IPS-NIHi11 (cell line): ENCODE measurements around the gene KANK4.

Experiments used
- DNase-seq: peaks from one replicate; pipeline ENCODE4 v3.0.0; 2012; ENCODE audit warnings: mixed read lengths, low spot score

The KANK4 gene

GRCh38 chr1:62207187-62207586 is 112.0 kb downstream of the KANK4 start:
- no peak for DNase-seq

DNA sequence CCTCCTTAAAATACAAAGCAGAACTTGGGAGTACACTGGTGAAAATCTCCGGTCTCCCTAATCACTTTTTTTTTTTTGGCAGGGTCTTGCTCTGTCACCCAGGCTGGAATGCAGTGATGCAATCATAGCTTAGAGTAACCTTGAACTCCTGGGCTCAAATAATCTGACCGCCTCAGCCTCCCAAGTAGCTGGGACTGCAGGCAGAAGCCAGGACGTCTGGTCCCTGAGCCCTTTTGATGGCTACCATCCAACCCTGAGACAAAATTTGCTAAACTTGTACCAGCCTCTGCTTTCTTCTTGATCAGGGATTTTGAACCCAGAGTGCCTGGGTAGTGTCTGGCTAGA is 120.5 kb downstream of the KANK4 start:
- DNase-seq = no peak

GRCh38 chr1:62198069-62198780 is 121.0 kb downstream of the KANK4 start:
- peak; percentile 51 for DNase-seq

DNA sequence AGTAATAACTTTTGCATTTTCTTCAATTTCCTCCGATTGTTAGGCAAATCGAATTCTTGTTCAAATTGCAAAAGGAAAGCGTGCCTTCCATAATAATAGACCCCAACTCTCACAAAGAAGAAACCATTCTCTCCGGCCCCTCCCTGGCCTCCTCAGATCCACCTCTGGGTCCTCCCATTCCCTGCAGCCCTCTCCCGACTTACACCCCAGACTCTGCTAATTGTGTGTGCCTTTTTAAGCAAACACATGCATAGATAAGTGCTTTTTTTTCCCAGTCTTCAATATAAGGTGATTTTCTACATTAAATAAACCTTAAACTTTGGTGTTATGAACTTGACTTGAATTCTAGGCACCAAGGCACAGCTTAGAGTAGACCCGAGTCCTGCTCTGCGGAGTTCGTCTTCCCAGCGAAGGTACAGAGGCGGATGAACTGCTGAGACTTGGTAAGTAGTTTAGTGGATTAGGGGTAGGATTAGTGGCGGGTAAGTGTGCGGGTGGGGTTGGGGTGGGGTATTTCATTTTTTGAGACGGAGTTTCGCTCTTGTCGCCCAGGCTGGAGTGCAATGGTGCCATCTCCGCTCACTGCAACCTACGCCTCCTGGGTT is 123.0 kb downstream of the KANK4 start:
- peak; percentile 23 for DNase-seq

DNA sequence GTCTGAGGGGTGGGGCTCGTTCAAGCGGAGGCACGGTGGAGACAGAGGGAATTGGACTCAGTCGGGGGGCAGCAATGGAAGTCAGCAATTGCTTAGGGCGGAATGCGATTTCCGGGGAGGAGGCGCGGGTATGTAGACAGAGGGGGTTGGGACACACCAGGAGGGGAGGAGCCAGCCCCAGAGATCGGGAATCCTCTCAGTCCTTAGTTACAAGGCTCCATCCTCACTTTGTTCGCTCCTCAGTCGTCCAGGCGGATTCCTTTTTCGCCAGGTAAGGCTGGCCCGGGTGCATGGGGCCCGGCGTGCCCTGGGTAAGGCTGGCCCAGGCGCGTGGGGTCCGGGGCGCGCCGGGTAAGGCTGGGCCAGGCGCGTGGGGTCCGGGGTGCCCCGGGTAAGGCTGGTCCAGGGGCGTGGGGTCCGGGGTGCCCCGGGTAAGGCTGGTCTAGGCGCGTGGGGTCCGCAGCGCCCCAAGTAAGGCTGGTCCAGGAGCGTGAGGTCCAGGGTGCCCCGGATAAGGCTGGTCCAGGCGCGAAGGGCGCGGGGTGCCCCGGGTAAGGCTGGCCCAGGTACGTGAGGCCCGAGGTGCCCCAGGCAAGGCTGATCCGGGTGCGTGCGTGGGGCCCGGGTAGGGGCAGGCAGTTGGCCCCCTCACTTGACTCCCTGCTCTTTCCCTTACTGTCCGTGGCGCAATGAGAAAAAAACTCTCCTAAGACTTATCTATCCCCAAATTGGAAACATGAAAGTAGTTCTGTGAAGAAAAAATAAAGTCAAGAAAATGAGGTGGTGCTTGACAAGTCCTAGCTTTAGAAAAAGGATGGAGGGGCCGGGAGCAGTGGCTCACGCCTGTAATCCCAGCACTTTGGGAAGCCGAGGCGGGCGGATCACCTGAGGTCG is 124.3 kb downstream of the KANK4 start, which contains the start of gene L1TD1:
Gene L1TD1, plus strand, starts transcription at position 199 of the 894 bp plus-strand sequence. CDS start 11,780 bp downstream, outside the sequence.
- peak; percentile 90 for DNase-seq

GRCh38 chr1:62188111-62188510 is 131.1 kb downstream of the KANK4 start:
- DNase-seq = no peak

DNA sequence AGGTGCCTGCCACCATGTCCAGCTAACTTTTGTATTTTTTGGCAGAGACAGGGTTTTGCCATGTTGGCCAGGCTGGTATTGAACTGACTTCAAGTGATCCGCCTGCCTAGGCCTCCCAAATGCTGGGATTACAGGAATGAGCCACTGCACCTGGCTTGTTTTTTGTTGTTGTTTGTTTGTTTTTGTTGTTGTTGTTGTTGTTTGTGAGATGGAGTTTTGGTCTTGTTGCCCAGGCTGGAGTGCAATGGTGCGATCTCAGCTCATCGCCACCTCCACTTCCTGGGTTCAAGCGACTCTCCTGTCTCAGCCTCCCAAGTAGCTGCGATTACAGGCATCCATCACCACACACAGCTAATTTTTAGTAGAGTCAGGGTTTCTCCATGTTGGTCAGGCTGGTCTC is 131.7 kb downstream of the KANK4 start:
- DNase-seq = no peak
